ENCODE data around the gene MRPS24. TPM values are rescaled to one million over a fixed set of nuclear protein-coding genes. Genes with fewer than 3 reads are reported as not detected.

Gene MRPS24
- total RNA-seq, 1 experiment from 2014 or later: 156 TPM

DNA sequence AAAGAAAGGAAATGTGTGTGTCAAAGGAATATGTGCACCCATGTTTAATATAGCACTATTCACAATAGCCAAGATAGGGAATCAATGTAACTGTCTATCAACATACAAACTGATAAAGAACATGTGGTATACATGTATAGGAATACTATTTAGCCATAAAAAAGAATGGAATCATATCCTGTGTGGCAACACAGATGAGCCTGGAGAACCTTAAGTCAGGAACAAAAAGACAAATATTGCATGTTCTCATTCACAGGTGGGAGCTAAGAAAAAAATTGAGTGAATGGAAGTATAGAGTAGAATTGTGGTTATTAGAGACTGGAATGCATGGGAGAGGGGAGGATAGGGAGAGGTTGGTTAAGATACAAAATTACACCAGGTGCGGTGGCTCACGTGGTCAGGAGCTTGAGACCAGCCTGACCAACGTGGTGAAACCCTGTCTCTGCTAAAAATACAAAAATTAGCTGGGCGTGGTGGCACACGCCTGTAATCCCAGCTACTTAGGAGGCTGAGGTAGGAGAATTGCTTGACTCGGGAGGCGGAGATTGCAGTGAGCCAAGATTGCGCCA lies 26.6 kb upstream of the MRPS24 start:
- Histone ChIP-seq H3K4me1 (ENCODE audit: control insufficient read depth in 1 of 2, insufficient read depth in 2 of 2, low read length in 2 of 2) (peaks cover 0 to under 1% of the 10 kb centered on the region in 2 experiments; a peak in 1 of 4 replicates), H3K4me2 (ENCODE audit: low read length) (no peak overlapping the region), H3K79me2 (ENCODE audit: insufficient read depth, low read length) (peaks cover 91% of the 10 kb centered on the region), H3K9me2 (ENCODE audit: insufficient read depth) (no peaks in the 10 kb centered on the region), H3K4me3 (replicated peaks in 1 of 2; ENCODE audit: low read depth in 1 of 2, low read length in 2 of 2) (no peak overlapping the region), H3K9me3 (ENCODE audit: control insufficient read depth in 1 of 2, insufficient read depth in 1 of 2, low read depth in 1 of 2, low read length in 2 of 2) (no peaks in the 10 kb centered on the region), H3K27ac (ENCODE audit: low read depth, low read length) (no peak overlapping the region), H4K20me1 (ENCODE audit: insufficient read depth) (no peaks in the 10 kb centered on the region; the same call in 1 of the 2 replicates), H3K36me3 (ENCODE audit: control insufficient read depth in 1 of 2, insufficient read depth in 2 of 2, low read length in 2 of 2) (no peaks in the 10 kb centered on the region), H3K27me3 (ENCODE audit: insufficient read depth, low read length) (no peaks in the 10 kb centered on the region), H3K9ac (ENCODE audit: low read length) (no peak overlapping the region), H2AFZ (ENCODE audit: low read depth, low read length, poor library complexity, severe bottlenecking) (no peak overlapping the region)
- no TSS peak for BruUV-seq (replicated peaks)
- DNase-seq (ENCODE audit: low read depth, low spot score) (no peak), ATAC-seq (no peak)
- ChIA-PET RAD21 (ENCODE audit: low non-redundant PET in 1 of 2, low total read pairs in 2 of 2, uncharacterized antibody in 2 of 2, unreplicated experiment in 2 of 2) (no interaction called here), CTCF (no interaction called here), POLR2A (no interaction called here)
- no peak for TF ChIP-seq POLR2A (IDR thresholded peaks at IDR 0.05; ENCODE audit: borderline replicate concordance, extremely low read depth, insufficient read depth, insufficient read length)
- TF ChIP-seq CBX3 (IDR thresholded peaks at IDR 0.05; ENCODE audit: low read depth): no peak
- no peak for TF ChIP-seq ZBTB33 (IDR thresholded peaks at IDR 0.05; ENCODE audit: extremely low read depth, insufficient replicate concordance, low read length)
- no peak for TF ChIP-seq ZNF274 (IDR thresholded peaks at IDR 0.05; ENCODE audit: low read depth, low read length)
- no peak for TF ChIP-seq YY1 (IDR thresholded peaks at IDR 0.05; ENCODE audit: extremely low read depth, insufficient replicate concordance, low read depth, low read length)
- TF ChIP-seq SRF (IDR thresholded peaks at IDR 0.05; ENCODE audit: low read depth): no peak
- TF ChIP-seq CTCF (IDR thresholded peaks at IDR 0.05 in 2 of 3, conservative IDR thresholded peaks at IDR 0.05 in 1 of 3; ENCODE audit: borderline replicate concordance in 1 of 3, insufficient read depth in 1 of 3, low read depth in 2 of 3, low read length in 2 of 3): no peak
- no peak for TF ChIP-seq EZH2 (IDR thresholded peaks at IDR 0.05)
- no peak for TF ChIP-seq EGR1 (IDR thresholded peaks at IDR 0.05; ENCODE audit: low read depth)
- no peak for TF ChIP-seq ZFX (IDR thresholded peaks at IDR 0.05)
- no peak for TF ChIP-seq EZH2phosphoT487 (IDR thresholded peaks at IDR 0.05; ENCODE audit: borderline replicate concordance)
- TF ChIP-seq JUND (IDR thresholded peaks at IDR 0.05): no peak
- intact Hi-C loops (cut with micrococcal nuclease): no loop called here
